MM.1S (cell line): Measurements from ENCODE around the gene C1orf226.

Source experiments
- CTCF ChIP-seq: fragments of 300-600 bp; sonication (generic); IDR thresholded peaks from 2 replicates; pipeline ENCODE4 v1.5.1; 2016; ENCODE audit warnings: antibody characterized with exemption, low read length, mixed read lengths
- EZH2 ChIP-seq: fragments of 300-600 bp; sonication (generic); optimal IDR thresholded peaks from 2 replicates; pipeline ENCODE3; 2017; ENCODE audit warnings: low read depth, mild to moderate bottlenecking, antibody characterized with exemption, low read length, mixed read lengths
- EZH2phosphoT487 ChIP-seq: fragments of 300-600 bp; sonication (generic); IDR thresholded peaks from 2 replicates; pipeline ENCODE4 v1.6.1; 2018; ENCODE audit warnings: antibody characterized with exemption, low read length

GRCh38 chr1:162373541-162374260 is 7.8 kb upstream of the C1orf226 start:
- TF ChIP-seq CTCF = no peak
- TF ChIP-seq EZH2 = no peak
- no peak for TF ChIP-seq EZH2phosphoT487
